ENCODE measurements around the gene STARD5. TPM values are rescaled to one million over a fixed set of nuclear protein-coding genes. Genes with fewer than 3 reads are reported as not detected.

Gene STARD5
- total RNA-seq, 1 donor from 2014 or later = 2.5 TPM

DNA sequence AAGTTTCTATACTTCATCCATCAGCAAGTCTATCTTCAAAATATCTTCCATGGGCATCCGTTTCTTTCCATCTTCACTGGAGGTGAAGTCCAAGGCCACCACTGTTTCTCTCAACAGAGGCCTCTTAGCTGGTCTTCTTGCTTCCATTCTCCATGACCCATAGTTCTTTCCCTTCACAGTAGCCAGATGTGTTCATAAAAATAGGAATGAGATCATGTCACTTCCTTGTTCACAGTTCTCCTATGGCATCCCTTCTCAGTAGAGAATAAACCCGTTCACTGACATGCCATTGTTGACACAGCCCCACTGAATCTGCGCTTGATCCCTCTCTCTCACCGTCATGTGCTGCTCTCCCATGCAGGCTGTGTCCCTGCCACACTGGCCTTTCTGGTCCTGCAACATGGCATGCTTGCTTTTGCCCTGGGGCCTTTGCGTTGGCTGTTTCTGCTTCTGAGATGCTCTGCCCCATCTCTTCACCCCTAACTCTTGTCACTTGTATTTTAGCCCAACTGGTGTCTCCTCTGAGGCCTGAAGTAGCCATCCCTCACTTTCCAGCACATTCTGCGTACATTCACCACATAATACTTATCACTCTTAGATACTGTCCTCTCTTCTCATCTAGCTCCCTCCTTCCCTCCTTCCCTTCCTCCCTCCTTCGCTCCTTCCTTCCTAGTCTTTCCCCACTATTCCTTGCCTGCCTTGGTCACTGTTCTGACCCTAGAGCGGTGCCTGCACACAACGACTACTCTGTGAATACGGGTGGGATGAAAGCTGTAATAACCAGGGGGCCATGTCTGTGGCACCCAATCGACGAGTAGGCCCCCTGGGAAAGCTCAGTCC lies 42.0 kb downstream of the STARD5 start:
- Histone ChIP-seq H3K27me3 (ENCODE audit: low read depth) (no peaks in the 10 kb centered on the region), H3K4me3 (no peak overlapping the region), H3K4me1 (peaks cover 11% of the 10 kb centered on the region), H3K9me3 (replicated peaks) (peaks cover 7% of the 10 kb centered on the region), H3K27ac (replicated peaks) (no peak overlapping the region), H3K36me3 (peaks cover 6% of the 10 kb centered on the region)
- TF ChIP-seq, protein P1, sequence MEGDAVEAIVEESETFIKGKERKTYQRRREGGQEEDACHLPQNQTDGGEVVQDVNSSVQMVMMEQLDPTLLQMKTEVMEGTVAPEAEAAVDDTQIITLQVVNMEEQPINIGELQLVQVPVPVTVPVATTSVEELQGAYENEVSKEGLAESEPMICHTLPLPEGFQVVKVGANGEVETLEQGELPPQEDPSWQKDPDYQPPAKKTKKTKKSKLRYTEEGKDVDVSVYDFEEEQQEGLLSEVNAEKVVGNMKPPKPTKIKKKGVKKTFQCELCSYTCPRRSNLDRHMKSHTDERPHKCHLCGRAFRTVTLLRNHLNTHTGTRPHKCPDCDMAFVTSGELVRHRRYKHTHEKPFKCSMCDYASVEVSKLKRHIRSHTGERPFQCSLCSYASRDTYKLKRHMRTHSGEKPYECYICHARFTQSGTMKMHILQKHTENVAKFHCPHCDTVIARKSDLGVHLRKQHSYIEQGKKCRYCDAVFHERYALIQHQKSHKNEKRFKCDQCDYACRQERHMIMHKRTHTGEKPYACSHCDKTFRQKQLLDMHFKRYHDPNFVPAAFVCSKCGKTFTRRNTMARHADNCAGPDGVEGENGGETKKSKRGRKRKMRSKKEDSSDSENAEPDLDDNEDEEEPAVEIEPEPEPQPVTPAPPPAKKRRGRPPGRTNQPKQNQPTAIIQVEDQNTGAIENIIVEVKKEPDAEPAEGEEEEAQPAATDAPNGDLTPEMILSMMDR (IDR thresholded peaks at IDR 0.05; ENCODE audit: borderline replicate concordance) = no peak
- no peak for DNase-seq
- intact Hi-C loops (cut with micrococcal nuclease) = no loop called here

- intact Hi-C loops (cut with micrococcal nuclease) = no loop called here
- Histone ChIP-seq H3K4me3 (no peak overlapping the region), H3K4me1 (peaks cover 11% of the 10 kb centered on the region), H3K27me3 (ENCODE audit: low read depth) (no peaks in the 10 kb centered on the region), H3K9me3 (replicated peaks) (peaks cover 13% of the 10 kb centered on the region), H3K27ac (replicated peaks) (no peak overlapping the region), H3K36me3 (peaks cover 6% of the 10 kb centered on the region)
- DNase-seq = no peak
- TF ChIP-seq, protein P1 (IDR thresholded peaks at IDR 0.05; ENCODE audit: borderline replicate concordance) = no peak
Measured at GRCh38 chr15:81281456-81281735, 42.5 kb downstream of the STARD5 start.

DNA sequence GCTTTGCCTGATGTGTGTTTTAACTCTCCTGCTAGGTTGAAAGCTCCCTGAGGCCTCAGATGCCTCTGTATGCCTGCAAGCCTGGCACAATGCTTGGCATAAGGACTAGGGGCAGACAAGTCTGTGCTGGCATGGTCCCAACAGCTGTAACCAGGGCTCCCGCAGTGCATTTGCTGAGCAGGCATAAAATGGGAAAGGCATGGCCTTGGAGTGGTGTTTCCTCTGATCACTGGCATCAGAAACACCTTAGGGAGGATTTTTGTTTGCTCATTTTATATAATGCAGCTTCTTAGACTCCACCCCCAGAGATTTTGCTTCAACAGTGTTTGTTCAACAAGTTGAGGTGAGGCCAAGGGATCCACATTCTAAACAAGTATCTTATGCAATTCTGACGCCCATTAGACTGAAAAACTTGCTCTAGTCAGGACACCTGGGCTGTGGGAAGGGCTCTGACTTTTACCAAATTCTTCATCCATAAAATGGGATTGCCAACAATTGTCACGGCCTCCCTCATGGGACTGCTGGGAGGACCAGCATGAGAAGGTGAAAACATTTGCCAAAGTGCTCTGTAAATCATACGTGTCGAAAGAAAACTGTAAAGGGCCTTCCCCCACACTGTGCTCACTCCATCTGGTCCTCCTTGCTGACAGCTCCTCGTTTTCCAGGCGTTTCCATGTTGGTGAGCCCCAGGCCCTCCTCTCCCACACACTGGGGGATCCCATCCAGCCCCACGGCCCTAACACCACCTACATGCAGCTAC lies 43.1 kb downstream of the STARD5 start:
- peaks cover 11% of the 10 kb centered on the region for H3K4me1 ChIP-seq
- no peak for DNase-seq
- intact Hi-C loops (cut with micrococcal nuclease) = no loop called here

DNA sequence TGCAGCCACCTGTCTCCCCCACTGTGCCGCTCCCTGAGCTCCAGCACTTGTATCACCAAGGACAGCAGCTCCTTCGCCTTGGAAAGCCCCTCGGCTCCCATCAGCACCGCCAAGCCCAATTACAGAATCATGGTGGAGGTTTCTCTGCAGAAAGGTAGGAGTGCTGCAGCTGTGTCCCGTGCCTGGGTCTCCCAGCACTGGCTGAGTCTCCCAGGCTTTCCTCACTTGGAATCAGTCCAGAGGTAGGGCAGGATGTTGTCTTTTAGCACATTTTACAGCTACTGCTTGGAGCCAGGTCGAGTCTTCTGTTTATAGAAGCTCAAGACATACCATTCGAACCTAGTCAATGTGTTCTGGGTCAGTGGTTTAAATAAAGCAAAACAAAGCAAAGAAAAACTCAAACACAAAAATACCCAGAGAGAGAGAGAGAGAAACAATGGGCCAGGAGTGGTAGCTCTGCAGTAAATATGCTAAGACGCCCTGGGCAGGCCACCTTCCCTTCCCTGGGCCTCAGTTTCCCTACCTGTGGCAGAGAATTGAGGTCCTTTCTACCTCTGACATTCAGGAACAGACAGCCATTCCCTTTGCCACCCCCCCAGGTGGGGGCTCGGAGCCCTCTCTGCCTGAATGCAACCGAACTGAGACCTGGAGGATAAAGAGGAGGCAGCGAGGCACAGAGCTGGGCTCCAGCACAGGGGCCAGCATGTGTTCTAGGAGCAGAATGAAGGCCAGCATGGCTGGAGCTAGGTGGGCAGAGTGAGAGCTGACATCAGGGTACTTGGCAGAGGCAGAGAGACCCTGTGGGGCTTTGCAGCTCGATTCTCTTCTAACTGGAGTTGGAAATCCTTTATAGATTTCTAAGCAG lies 44.1 kb downstream of the STARD5 start:
- Histone ChIP-seq H3K27ac (replicated peaks) (no peak overlapping the region), H3K9me3 (replicated peaks) (peaks cover 13% of the 10 kb centered on the region), H3K4me3 (no peak overlapping the region), H3K4me1 (peaks cover 12% of the 10 kb centered on the region), H3K36me3 (peaks cover 6% of the 10 kb centered on the region), H3K27me3 (ENCODE audit: low read depth) (no peaks in the 10 kb centered on the region)
- TF ChIP-seq, protein P1 (IDR thresholded peaks at IDR 0.05; ENCODE audit: borderline replicate concordance) = no peak
- DNase-seq = no peak
- intact Hi-C loops (cut with micrococcal nuclease) = loop anchor here (10.0 kb wide), 1 partner anchor 55 kb away; no protein-coding TSS in a partner anchor

More for the DNA sequence above, 43.1 kb downstream of the STARD5 start:
- TF ChIP-seq, protein P1 (IDR thresholded peaks at IDR 0.05; ENCODE audit: borderline replicate concordance) = no peak
- H3K27me3 ChIP-seq (ENCODE audit: low read depth) = no peaks in the 10 kb centered on the region
- H3K9me3 ChIP-seq (replicated peaks) = peaks cover 13% of the 10 kb centered on the region
- peaks cover 6% of the 10 kb centered on the region for H3K36me3 ChIP-seq
- H3K27ac ChIP-seq (replicated peaks) = no peak overlapping the region
- no peak overlapping the region for H3K4me3 ChIP-seq
